Measurements from ENCODE around the gene WIZ. TPM values are rescaled to one million over a fixed set of nuclear protein-coding genes. Genes with fewer than 3 reads are reported as not detected.

Gene WIZ
- total RNA-seq, 1 experiment from 2014 or later, result 46.4 TPM

GRCh38 chr19:15372891-15373301 is 76.9 kb downstream of the WIZ start:
- ChIA-PET CTCF (no interaction called here), POLR2A (no interaction called here)
- intact Hi-C loops (cut with micrococcal nuclease), result no loop called here
- DNase-seq (ENCODE audit: unreplicated experiment), result no peak
- Mint-ChIP-seq H3K36me3 (ENCODE audit: insufficient read depth, unreplicated experiment) (peaks cover 95% of the 10 kb centered on the region), H3K27ac (ENCODE audit: low read depth, unreplicated experiment) (no peak overlapping the region), H3K9me3 (ENCODE audit: unreplicated experiment) (no peaks in the 10 kb centered on the region), H3K4me3 (ENCODE audit: unreplicated experiment) (no peak overlapping the region), H3K27me3 (ENCODE audit: insufficient read depth, unreplicated experiment) (no peaks in the 10 kb centered on the region), H3K4me1 (ENCODE audit: insufficient read depth, unreplicated experiment) (peaks cover 8% of the 10 kb centered on the region)
- TF ChIP-seq CTCF (IDR thresholded peaks at IDR 0.05; ENCODE audit: unreplicated experiment), result no peak
- no TSS peak for BruUV-seq (replicated peaks)

- no peaks in the 10 kb centered on the region for H3K27me3 Mint-ChIP-seq (ENCODE audit: insufficient read depth, unreplicated experiment)
- no peak overlapping the region for H3K27ac Mint-ChIP-seq (ENCODE audit: low read depth, unreplicated experiment)
- no peak for TF ChIP-seq CTCF (IDR thresholded peaks at IDR 0.05; ENCODE audit: unreplicated experiment)
- no peak for DNase-seq (ENCODE audit: unreplicated experiment)
- peaks cover 95% of the 10 kb centered on the region for H3K36me3 Mint-ChIP-seq (ENCODE audit: insufficient read depth, unreplicated experiment)
- BruUV-seq (replicated peaks), result no TSS peak
- no peak overlapping the region for H3K4me3 Mint-ChIP-seq (ENCODE audit: unreplicated experiment)
- H3K9me3 Mint-ChIP-seq (ENCODE audit: unreplicated experiment), result no peaks in the 10 kb centered on the region
- CTCF ChIA-PET, result interaction anchor here (0.8 kb wide), 1 partner anchor 201 kb away, joined by 3 read pairs; no protein-coding TSS in a partner anchor
- POLR2A ChIA-PET, result no interaction called here
- H3K4me1 Mint-ChIP-seq (ENCODE audit: insufficient read depth, unreplicated experiment), result peaks cover 8% of the 10 kb centered on the region
- intact Hi-C loops (cut with micrococcal nuclease), result no loop called here
These were observed 77.3 kb downstream of the WIZ start for GRCh38 chr19:15372470-15372869.

- no peak for TF ChIP-seq CTCF (IDR thresholded peaks at IDR 0.05; ENCODE audit: unreplicated experiment)
- H3K4me1 Mint-ChIP-seq (ENCODE audit: insufficient read depth, unreplicated experiment), result peaks cover 5% of the 10 kb centered on the region
- no peak overlapping the region for H3K27ac Mint-ChIP-seq (ENCODE audit: low read depth, unreplicated experiment)
- H3K4me3 Mint-ChIP-seq (ENCODE audit: unreplicated experiment), result no peak overlapping the region
- BruUV-seq (replicated peaks), result no TSS peak
- H3K9me3 Mint-ChIP-seq (ENCODE audit: unreplicated experiment), result no peaks in the 10 kb centered on the region
- ChIA-PET CTCF (interaction anchor here (0.8 to 1.0 kb wide), 2 partner anchors 194 to 201 kb away, joined by 3 to 4 read pairs; no protein-coding TSS in a partner anchor), POLR2A (interaction anchor here (0.7 kb wide), 2 partner anchors 57 to 83 kb away, joined by 3 read pairs; no protein-coding TSS in a partner anchor)
- intact Hi-C loops (cut with micrococcal nuclease), result no loop called here
- H3K27me3 Mint-ChIP-seq (ENCODE audit: insufficient read depth, unreplicated experiment), result no peaks in the 10 kb centered on the region
- peaks cover 95% of the 10 kb centered on the region for H3K36me3 Mint-ChIP-seq (ENCODE audit: insufficient read depth, unreplicated experiment)
- no peak for DNase-seq (ENCODE audit: unreplicated experiment)
These were observed 77.9 kb downstream of the WIZ start for GRCh38 chr19:15371786-15372380.

GRCh38 chr19:15371119-15371518 is 78.6 kb downstream of the WIZ start:
- CTCF ChIA-PET, result interaction anchor here (1.0 kb wide), 1 partner anchor 193 kb away, joined by 4 read pairs; no protein-coding TSS in a partner anchor

More at GRCh38 chr19:15371119-15371518, 78.6 kb downstream of the WIZ start:
- no peak for TF ChIP-seq CTCF (IDR thresholded peaks at IDR 0.05; ENCODE audit: unreplicated experiment)
- DNase-seq (ENCODE audit: unreplicated experiment), result no peak
- BruUV-seq (replicated peaks), result no TSS peak
- H3K27ac Mint-ChIP-seq (ENCODE audit: low read depth, unreplicated experiment), result no peak overlapping the region
- no peaks in the 10 kb centered on the region for H3K27me3 Mint-ChIP-seq (ENCODE audit: insufficient read depth, unreplicated experiment)
- POLR2A ChIA-PET, result interaction anchor here (0.7 kb wide), 2 partner anchors 58 to 83 kb away, joined by 3 read pairs; no protein-coding TSS in a partner anchor
- H3K4me1 Mint-ChIP-seq (ENCODE audit: insufficient read depth, unreplicated experiment), result no peaks in the 10 kb centered on the region
- intact Hi-C loops (cut with micrococcal nuclease), result no loop called here
- H3K9me3 Mint-ChIP-seq (ENCODE audit: unreplicated experiment), result no peaks in the 10 kb centered on the region
- peaks cover 97% of the 10 kb centered on the region for H3K36me3 Mint-ChIP-seq (ENCODE audit: insufficient read depth, unreplicated experiment)
- no peak overlapping the region for H3K4me3 Mint-ChIP-seq (ENCODE audit: unreplicated experiment)

Small RNA genes lying within 50 kb of the gene (microRNA-seq; reads per million reads assigned to microRNA genes)
- not detected for gene MIR1470

Other genes starting within 250 kb of the WIZ start
- 3.7 and 7.7 TPM in 2 replicates for gene NOTCH3, start 249.0 kb downstream of the WIZ start, total RNA-seq (2022)
- 0.96 and 1.1 TPM in 2 replicates for gene EPHX3, start 217.5 kb downstream of the WIZ start, total RNA-seq (2022)
- 167 and 189 TPM in 2 replicates for gene BRD4, start 117.4 kb downstream of the WIZ start, total RNA-seq (2022)
- gene AKAP8, start 70.2 kb downstream of the WIZ start, total RNA-seq (2022), result 31.1 and 37.8 TPM in 2 replicates
- gene AKAP8L, start 31.0 kb downstream of the WIZ start, total RNA-seq (2022), result 84.7 and 89.0 TPM in 2 replicates
- gene RASAL3, start 14.6 kb upstream of the WIZ start, total RNA-seq (2022), result not detected in 2 replicates
- gene PGLYRP2, start 29.5 kb upstream of the WIZ start, total RNA-seq (2022), result not detected in 2 replicates
- gene CYP4F22, start 58.6 kb upstream of the WIZ start, total RNA-seq (2022), result not detected in 2 replicates
- not detected in 2 replicates for gene CYP4F8, start 165.3 kb upstream of the WIZ start, total RNA-seq (2022)
- 0.42 and 0.75 TPM in 2 replicates for gene CYP4F3, start 190.9 kb upstream of the WIZ start, total RNA-seq (2022)
- 0.42 and 0.56 TPM in 2 replicates for gene CYP4F12, start 223.1 kb upstream of the WIZ start, total RNA-seq (2022)